GM12878 (cell line): Measurements from ENCODE around the gene DOCK9. TPM values are rescaled to one million over a fixed set of nuclear protein-coding genes. Genes with fewer than 3 reads are reported as not detected.

Experiments
- ATAC-seq: fragments of 200-7000 bp; cut with Tn5 transposase; 3 replicates; pipeline ENCODE4 v1.9.1; 2020; ENCODE audit warnings: mild to moderate bottlenecking, moderate library complexity
- BruUV-seq: library from RNA; stranded (reverse); fragments of 400-500 nt; replicated peaks from 2 replicates; lab custom pipeline; 2021; lab: Mats Ljungman, UMichigan
- CTCF ChIA-PET: fragments of 300-600 bp; sonication (Branson Sonifier 250); formaldehyde crosslinking; extraction: SDS; loops from one replicate; lab custom pipeline; 2021; ENCODE audit warnings: inconsistent platforms; lab: Yijun Ruan, JAX
- POLR2A ChIA-PET: fragments of 350-600 bp; formaldehyde crosslinking; extraction: SDS; loops from one replicate; lab custom pipeline; 2021; ENCODE audit warnings: inconsistent platforms; lab: Charles Lee
- RAD21 ChIA-PET: fragments of 300-600 bp; sonication (Branson Sonifier 250); formaldehyde crosslinking; loops from one replicate; lab custom pipeline; 2023; ENCODE audit warnings: antibody characterized with exemption; ENCODE audit not compliant: unreplicated experiment; lab: Charles Lee
- SMC1A ChIA-PET: fragments of 300-600 bp; sonication (Branson Sonifier 250); formaldehyde crosslinking; loops from one replicate; lab custom pipeline; 2023; ENCODE audit not compliant: unreplicated experiment, uncharacterized antibody; lab: Charles Lee
- DNase-seq: peaks from one replicate; pipeline ENCODE4 v3.0.0-alpha.2; 2011; ENCODE audit warnings: low read depth, low spot score
- FAIRE-seq: peaks from 3 replicates; lab custom pipeline; 2011; peaks lifted over from hg19 to GRCh38; lab: Jason Lieb, UNC
- H2AFZ ChIP-seq: 2 replicates; pipeline ENCODE4 v1.6.0; 2011; ENCODE audit warnings: low read depth, low read length, control low read depth; ENCODE audit not compliant: control insufficient read depth
- H3K27ac ChIP-seq: 2 replicates; pipeline ENCODE4 v1.5.1; 2011; ENCODE audit warnings: control low read depth; ENCODE audit not compliant: control insufficient read depth, insufficient read depth
- H3K27me3 ChIP-seq, 2 experiments: replicated peaks in 1 of 2; 2 replicates each; pipeline versions ENCODE4 v1.6.0 to v1.6.1; 2011; ENCODE audit warnings: low read length in 1 of 2; ENCODE audit not compliant: control insufficient read depth in 2 of 2, insufficient read depth in 2 of 2
- H3K36me3 ChIP-seq, 2 experiments: 2 replicates each; pipeline ENCODE4 v1.5.1; 2011; ENCODE audit warnings: low read length in 1 of 2; ENCODE audit not compliant: control insufficient read depth in 2 of 2, insufficient read depth in 2 of 2
- H3K4me1 ChIP-seq: 2 replicates; pipeline ENCODE4 v1.6.1; 2011; ENCODE audit warnings: mild to moderate bottlenecking, low read length, moderate library complexity, mixed read lengths; ENCODE audit not compliant: control insufficient read depth, insufficient read depth
- H3K4me2 ChIP-seq: 2 replicates; pipeline ENCODE4 v1.6.0; 2011; ENCODE audit warnings: control low read depth; ENCODE audit not compliant: control insufficient read depth, insufficient read depth
- H3K4me3 ChIP-seq: fragments of 200-600 bp; sonication (generic); 2 replicates; pipeline ENCODE4 v1.5.1; 2016
- H3K79me2 ChIP-seq: 2 replicates; pipeline ENCODE4 v1.6.0; 2011; ENCODE audit warnings: low read length; ENCODE audit not compliant: control insufficient read depth, insufficient read depth
- H3K9ac ChIP-seq: 2 replicates; pipeline ENCODE4 v1.8.0; 2011; ENCODE audit warnings: low read length, control low read depth, mixed read lengths; ENCODE audit not compliant: control insufficient read depth, insufficient read depth
- H3K9me3 ChIP-seq: replicated peaks from 3 replicates; pipeline ENCODE4 v1.5.1; 2011; ENCODE audit warnings: mild to moderate bottlenecking, low read length; ENCODE audit not compliant: control insufficient read depth, insufficient read depth
- H4K20me1 ChIP-seq: 2 replicates; pipeline ENCODE4 v1.6.0; 2011; ENCODE audit not compliant: control insufficient read depth, insufficient read depth
- JUNB ChIP-seq: IDR thresholded peaks from 2 replicates; pipeline ENCODE4 v1.6.1; 2016; ENCODE audit warnings: antibody characterized with exemption, mild to moderate bottlenecking
- JUND ChIP-seq: IDR thresholded peaks from 2 replicates; pipeline ENCODE4 v1.6.1; 2012; ENCODE audit warnings: low read depth, mild to moderate bottlenecking, low read length, improper control_type of control experiment, moderate library complexity
- NKRF ChIP-seq: fragments of 450-650 bp; conservative IDR thresholded peaks from 2 replicates; pipeline ENCODE4 v1.6.1; 2017; ENCODE audit warnings: mild to moderate bottlenecking, moderate library complexity
- POLR2A ChIP-seq: IDR thresholded peaks from 2 replicates; pipeline ENCODE4 v1.6.1; 2011; ENCODE audit warnings: low read depth, mild to moderate bottlenecking, low read length
- SIN3A ChIP-seq: IDR thresholded peaks from 2 replicates; pipeline ENCODE4 v1.6.1; 2012; ENCODE audit warnings: low read depth, low read length, improper control_type of control experiment
- WGBS: methylation state at CpG from one replicate; pipeline ENCODE4 v1.1.6; 2016; ENCODE audit warnings: low lambda C conversion rate; ENCODE audit not compliant: insufficient replicate concordance, insufficient coverage; ENCODE audit errors: missing lambda C conversion rate; 5-methylcytosine and 5-hydroxymethylcytosine counted together
- in situ Hi-C: fragments of 300-500 bp; cut with MboI; formaldehyde crosslinking; loops from 9 replicates; pipeline ENCODE4 v1.14.3; 2018; ENCODE audit warnings: mixed read lengths
- intact Hi-C: fragments of 100-400 bp; cut with micrococcal nuclease; formaldehyde crosslinking; loops from one replicate; pipeline ENCODE4 v1.14.2; 2022; ENCODE audit not compliant: unreplicated experiment
- polyA plus RNA-seq, 11 experiments: library from polyadenylated mRNA; depleted of rRNA in 4 of 11; unstranded in 6 of 11; stranded (reverse) in 5 of 11; fragments of >200 nt; fragmentation: Nextera tagmentation in 4 of 11; fragmentation: Illumina TruSeq in 1 of 11; extraction: Ambion mirVana in 4 of 11; extraction: Trizol in 1 of 11; gene quantifications; 1 replicate in 1 of 11; 2 replicates in 10 of 11; pipeline versions ENCODE4 v1.2.1 to v1.2.3, GENCODE V29; 2011 to 2016; ENCODE audit warnings: inconsistent platforms in 2 of 11, missing spikeins in 2 of 11, low read depth in 1 of 11
- total RNA-seq, 4 experiments: library from RNA; depleted of rRNA in 3 of 4; stranded (reverse); fragments of >200 nt in 3 of 4; fragmentation: Illumina TruSeq in 1 of 4; extraction: Trizol in 1 of 4; gene quantifications; 2 replicates each; pipeline versions ENCODE4 v1.2.1 to v1.2.3, GENCODE V29; 2013 to 2021

DOCK9 gene
- total and polyA plus RNA-seq, 10 of the 15 experiments (the other 5 are each of a cell fraction or from before 2014, with no cell fraction given): 0.09 to 2.9 (median 0.74) TPM

GRCh38 chr13:98925949-98926348, 51.9 kb downstream of the DOCK9 start:
- BruUV-seq: no TSS peak
- no peak overlapping the region for H3K4me3 ChIP-seq
- ATAC-seq (no peak), DNase-seq (no peak)
- no peaks in the 10 kb centered on the region for H3K79me2 ChIP-seq
- no peak overlapping the region for H3K9ac ChIP-seq
- 42% methylated on average over 4 of the region's 4 CpGs for WGBS
- no peak overlapping the region for H2AFZ ChIP-seq
- H3K36me3 ChIP-seq: no peaks in the 10 kb centered on the region
- ChIA-PET CTCF (interaction anchor here (0.9 to 1.3 kb wide), 2 partner anchors 11 to 20 kb away, joined by 3 read pairs; no protein-coding TSS in a partner anchor), POLR2A (no interaction called here)
- TF ChIP-seq POLR2A (no peak), JUND (no peak), NKRF (no peak), JUNB (no peak), SIN3A (no peak)
- TF ChIP-seq, all 136 proteins: peak for 0
- intact Hi-C loops (no loop called here), in situ Hi-C loops (no loop called here)
- SMC1A ChIA-PET: interaction anchor here (1.4 kb wide), 2 partner anchors 12 to 57 kb away, joined by 3 read pairs; no protein-coding TSS in a partner anchor
- FAIRE-seq: no peak
- RAD21 ChIA-PET: no interaction called here
- H3K9me3 ChIP-seq: no peaks in the 10 kb centered on the region
- no peaks in the 10 kb centered on the region for H4K20me1 ChIP-seq
- no peak overlapping the region for H3K27ac ChIP-seq
- H3K27me3 ChIP-seq: no peaks in the 10 kb centered on the region
- H3K4me1 ChIP-seq: no peaks in the 10 kb centered on the region
- no peak overlapping the region for H3K4me2 ChIP-seq
